IMR-90 (cell line): Measurements from ENCODE around the gene HOXD13.

Source experiments
- CEBPB ChIP-seq: IDR thresholded peaks from 2 replicates; pipeline ENCODE4 v1.6.1; 2012; ENCODE audit warnings: low read depth, low read length, improper control_type of control experiment
- TF ChIP-seq, protein P1 (sequence below): conservative IDR thresholded peaks from 2 replicates; pipeline ENCODE4 v1.5.1; 2012; ENCODE audit warnings: mild to moderate bottlenecking, low read depth, low read length, improper control_type of control experiment

DNA sequence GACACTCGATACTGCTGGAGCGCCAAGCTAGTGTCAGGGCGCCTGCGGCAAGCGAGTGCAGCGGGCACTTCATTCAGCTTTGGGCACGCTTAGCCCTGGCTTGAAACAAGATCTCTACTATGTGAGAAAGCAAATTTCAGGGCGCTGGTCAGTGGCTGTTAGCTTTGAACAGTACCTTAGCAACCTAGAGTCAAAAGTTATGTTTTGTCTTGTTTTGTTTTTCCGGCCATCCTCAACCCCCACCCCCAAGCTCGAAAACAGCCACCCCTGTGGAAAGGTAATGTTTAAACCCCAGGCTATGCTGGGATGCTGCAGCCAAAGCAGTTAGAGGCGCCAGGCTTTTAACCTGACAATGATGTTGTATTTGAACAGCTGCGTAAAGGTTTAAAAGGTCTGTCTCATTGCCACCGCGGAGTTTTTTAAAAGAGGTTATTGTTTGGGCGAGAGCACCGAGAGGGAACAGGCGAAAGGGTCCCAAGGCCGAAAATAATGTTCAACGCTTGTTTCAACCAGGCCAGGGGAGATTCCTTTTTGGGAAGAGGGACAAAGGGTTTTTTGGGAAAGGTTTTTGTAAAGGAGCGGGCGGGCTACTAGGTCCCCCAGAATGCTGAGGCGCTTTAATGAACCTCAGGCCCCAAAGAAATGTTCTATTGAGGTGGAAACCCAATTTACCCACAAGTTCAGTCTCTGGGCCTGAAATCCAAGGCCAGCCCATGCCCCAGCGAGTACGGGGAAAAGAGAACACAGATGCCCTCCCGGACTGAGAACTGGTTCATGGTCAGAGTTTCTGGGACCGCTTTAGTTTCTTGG, 21.8 kb downstream of the HOXD13 start:
- no peak for TF ChIP-seq CEBPB
- TF ChIP-seq, protein P1, sequence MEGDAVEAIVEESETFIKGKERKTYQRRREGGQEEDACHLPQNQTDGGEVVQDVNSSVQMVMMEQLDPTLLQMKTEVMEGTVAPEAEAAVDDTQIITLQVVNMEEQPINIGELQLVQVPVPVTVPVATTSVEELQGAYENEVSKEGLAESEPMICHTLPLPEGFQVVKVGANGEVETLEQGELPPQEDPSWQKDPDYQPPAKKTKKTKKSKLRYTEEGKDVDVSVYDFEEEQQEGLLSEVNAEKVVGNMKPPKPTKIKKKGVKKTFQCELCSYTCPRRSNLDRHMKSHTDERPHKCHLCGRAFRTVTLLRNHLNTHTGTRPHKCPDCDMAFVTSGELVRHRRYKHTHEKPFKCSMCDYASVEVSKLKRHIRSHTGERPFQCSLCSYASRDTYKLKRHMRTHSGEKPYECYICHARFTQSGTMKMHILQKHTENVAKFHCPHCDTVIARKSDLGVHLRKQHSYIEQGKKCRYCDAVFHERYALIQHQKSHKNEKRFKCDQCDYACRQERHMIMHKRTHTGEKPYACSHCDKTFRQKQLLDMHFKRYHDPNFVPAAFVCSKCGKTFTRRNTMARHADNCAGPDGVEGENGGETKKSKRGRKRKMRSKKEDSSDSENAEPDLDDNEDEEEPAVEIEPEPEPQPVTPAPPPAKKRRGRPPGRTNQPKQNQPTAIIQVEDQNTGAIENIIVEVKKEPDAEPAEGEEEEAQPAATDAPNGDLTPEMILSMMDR = no peak
